Esophagus muscularis mucosa (tissue), 3 donors: ENCODE measurements around the gene DNAJC21.

Experiments used
- EP300 ChIP-seq: sonication (generic); formaldehyde crosslinking; IDR thresholded peaks from one replicate; pipeline ENCODE4 v1.6.1; 2017; ENCODE audit warnings: antibody characterized with exemption
- TF ChIP-seq, protein P1 (sequence below), 3 experiments: fragments of 200-600 bp in 2 of 3; fragments of 450-650 bp in 1 of 3; sonication (generic) in 2 of 3; IDR thresholded peaks; one replicate each; pipeline ENCODE4 v1.5.1; 2017 to 2019; ENCODE audit warnings: antibody characterized with exemption in 3 of 3, mild to moderate bottlenecking in 2 of 3, moderate library complexity in 1 of 3

DNA sequence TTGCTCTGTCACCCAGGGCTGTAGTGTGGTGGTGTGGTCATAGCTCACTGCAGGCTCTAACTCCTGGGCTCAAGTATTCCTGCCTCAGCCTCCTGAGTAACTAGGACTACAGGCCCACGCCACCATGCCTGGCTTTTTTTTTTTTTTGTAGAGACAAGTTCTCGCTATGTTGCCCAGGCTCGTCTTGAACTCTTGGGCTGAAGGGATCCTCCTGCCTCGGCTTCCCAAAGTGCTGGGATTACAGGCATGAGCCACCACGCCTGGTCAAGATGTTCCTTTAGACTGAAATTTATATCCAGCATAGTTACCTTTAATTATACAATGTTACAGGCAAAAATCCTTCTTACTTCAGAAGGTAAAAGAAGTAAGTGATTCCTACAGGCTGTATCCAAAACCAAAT lies 1.6 kb upstream of the DNAJC21 start:
- TF ChIP-seq EP300 = no peak
- TF ChIP-seq, protein P1, sequence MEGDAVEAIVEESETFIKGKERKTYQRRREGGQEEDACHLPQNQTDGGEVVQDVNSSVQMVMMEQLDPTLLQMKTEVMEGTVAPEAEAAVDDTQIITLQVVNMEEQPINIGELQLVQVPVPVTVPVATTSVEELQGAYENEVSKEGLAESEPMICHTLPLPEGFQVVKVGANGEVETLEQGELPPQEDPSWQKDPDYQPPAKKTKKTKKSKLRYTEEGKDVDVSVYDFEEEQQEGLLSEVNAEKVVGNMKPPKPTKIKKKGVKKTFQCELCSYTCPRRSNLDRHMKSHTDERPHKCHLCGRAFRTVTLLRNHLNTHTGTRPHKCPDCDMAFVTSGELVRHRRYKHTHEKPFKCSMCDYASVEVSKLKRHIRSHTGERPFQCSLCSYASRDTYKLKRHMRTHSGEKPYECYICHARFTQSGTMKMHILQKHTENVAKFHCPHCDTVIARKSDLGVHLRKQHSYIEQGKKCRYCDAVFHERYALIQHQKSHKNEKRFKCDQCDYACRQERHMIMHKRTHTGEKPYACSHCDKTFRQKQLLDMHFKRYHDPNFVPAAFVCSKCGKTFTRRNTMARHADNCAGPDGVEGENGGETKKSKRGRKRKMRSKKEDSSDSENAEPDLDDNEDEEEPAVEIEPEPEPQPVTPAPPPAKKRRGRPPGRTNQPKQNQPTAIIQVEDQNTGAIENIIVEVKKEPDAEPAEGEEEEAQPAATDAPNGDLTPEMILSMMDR (IDR thresholded peaks at IDR 0.05) = no peak
